ENCODE measurements around the gene GADL1. TPM values are rescaled to one million over a fixed set of nuclear protein-coding genes. Genes with fewer than 3 reads are reported as not detected.

Gene GADL1
- total and polyA plus RNA-seq, 2 donors from 2014 or later: 0.22 to 0.54 TPM

- Histone ChIP-seq H3K27ac (ENCODE audit: low read depth in 2 of 2, low read length in 2 of 2) (no peak overlapping the region), H3K27me3 (ENCODE audit: control insufficient read depth, insufficient read depth, low read length) (no peaks in the 10 kb centered on the region), H3K4me1 (ENCODE audit: control insufficient read depth in 2 of 3, insufficient read depth in 2 of 3, low read depth in 1 of 3, low read length in 3 of 3) (peaks cover 0 to 3% (median 0%) of the 10 kb centered on the region in 3 donors), H3K9me3 (ENCODE audit: control insufficient read depth in 2 of 3, insufficient read depth in 1 of 3, low read length in 3 of 3) (peaks cover 0 to 8% (median 0%) of the 10 kb centered on the region in 3 donors), H3K9ac (ENCODE audit: low read length in 3 of 3) (no peak overlapping the region), H3K36me3 (ENCODE audit: control insufficient read depth in 2 of 3, insufficient read depth in 3 of 3, low read length in 3 of 3) (no peaks in the 10 kb centered on the region), H3K4me3 (ENCODE audit: low read length in 3 of 3) (no peak overlapping the region)
- no peak for TF ChIP-seq CTCF (IDR thresholded peaks at IDR 0.05; ENCODE audit: borderline replicate concordance, extremely low read depth, insufficient read depth)
- intact Hi-C loops (cut with DNase I): no loop called here
- DNase-seq: no peak
- no peak for FAIRE-seq
Measured at GRCh38 chr3:30700702-30701321, 193.6 kb downstream of the GADL1 start.

- Histone ChIP-seq H3K9ac (ENCODE audit: low read length in 3 of 3) (no peak overlapping the region), H3K4me1 (ENCODE audit: control insufficient read depth in 2 of 3, insufficient read depth in 2 of 3, low read depth in 1 of 3, low read length in 3 of 3) (peaks cover 0 to 3% (median 3%) of the 10 kb centered on the region in 3 donors), H3K27me3 (ENCODE audit: control insufficient read depth, insufficient read depth, low read length) (no peaks in the 10 kb centered on the region), H3K4me3 (ENCODE audit: low read length in 3 of 3) (no peak overlapping the region), H3K9me3 (ENCODE audit: control insufficient read depth in 2 of 3, insufficient read depth in 1 of 3, low read length in 3 of 3) (peaks cover 0 to 8% (median 0%) of the 10 kb centered on the region in 3 donors), H3K27ac (ENCODE audit: low read depth in 2 of 2, low read length in 2 of 2) (no peak overlapping the region), H3K36me3 (ENCODE audit: control insufficient read depth in 2 of 3, insufficient read depth in 3 of 3, low read length in 3 of 3) (peaks cover 0 to 7% (median 4%) of the 10 kb centered on the region in 3 donors)
- intact Hi-C loops (cut with DNase I): no loop called here
- TF ChIP-seq CTCF (IDR thresholded peaks at IDR 0.05; ENCODE audit: borderline replicate concordance, extremely low read depth, insufficient read depth): no peak
- no peak for DNase-seq
- no peak for FAIRE-seq
Measured at GRCh38 chr3:30699927-30700326, 194.5 kb downstream of the GADL1 start.

- H3K27ac ChIP-seq (ENCODE audit: low read depth in 2 of 2, low read length in 2 of 2): no peak overlapping the region
- H3K4me1 ChIP-seq (ENCODE audit: control insufficient read depth in 2 of 3, insufficient read depth in 2 of 3, low read depth in 1 of 3, low read length in 3 of 3): peaks cover 2 to 3% (median 3%) of the 10 kb centered on the region in 3 donors
- H3K9ac ChIP-seq (ENCODE audit: low read length in 3 of 3): no peak overlapping the region
- TF ChIP-seq CTCF (IDR thresholded peaks at IDR 0.05; ENCODE audit: borderline replicate concordance, extremely low read depth, insufficient read depth): no peak
- peaks cover 0 to 8% (median 0%) of the 10 kb centered on the region in 3 donors for H3K9me3 ChIP-seq (ENCODE audit: control insufficient read depth in 2 of 3, insufficient read depth in 1 of 3, low read length in 3 of 3)
- H3K27me3 ChIP-seq (ENCODE audit: control insufficient read depth, insufficient read depth, low read length): no peaks in the 10 kb centered on the region
- intact Hi-C loops (cut with DNase I): no loop called here
- no peak for FAIRE-seq
- no peak for DNase-seq
- H3K4me3 ChIP-seq (ENCODE audit: low read length in 3 of 3): no peak overlapping the region
- peaks cover 0 to 14% (median 4%) of the 10 kb centered on the region in 3 donors for H3K36me3 ChIP-seq (ENCODE audit: control insufficient read depth in 2 of 3, insufficient read depth in 3 of 3, low read length in 3 of 3)
Measured at GRCh38 chr3:30698549-30698948, 195.9 kb downstream of the GADL1 start.

Data from kidney (tissue), 14 donors.